HG02571 (cell line): Measurements from ENCODE around the gene STK17B.
A peak's percentile ranks its signal among the peaks of the same experiment; 100 is the strongest.
"Not testable (repeated sequence)": the region's sequence is repeated elsewhere in the genome, so short reads cannot be mapped to it uniquely, and the experiment has no call there.

ENCODE experiments used
- ATAC-seq: cut with Tn5 transposase; IDR thresholded peaks from one replicate; pipeline ENCODE4 v1.9.1; 2021; ENCODE audit warnings: mild to moderate bottlenecking, moderate library complexity; ENCODE audit not compliant: unreplicated experiment

The STK17B gene

DNA sequence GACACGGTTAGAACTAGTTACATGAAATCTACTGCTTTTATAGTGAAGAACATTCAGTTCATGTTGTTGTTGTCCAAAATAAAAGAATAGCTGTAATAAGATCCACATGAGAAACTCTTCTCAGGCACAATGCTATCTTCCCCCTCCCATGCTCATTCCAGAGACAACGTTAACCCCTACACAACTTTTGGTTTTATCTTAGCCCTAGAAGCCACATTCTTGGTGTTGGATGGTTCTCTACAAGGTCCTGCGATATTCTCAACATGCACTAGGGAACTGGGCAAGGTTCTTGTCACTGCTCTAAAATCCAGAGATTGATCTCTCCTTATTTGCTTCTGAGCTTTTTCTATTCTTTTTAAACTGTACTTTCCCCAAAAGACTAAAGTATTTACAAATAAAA lies 51.5 kb downstream of the STK17B start:
- ATAC-seq, result no peak

GRCh38 chr2:196117214-196117705 lies 54.1 kb downstream of the STK17B start:
- ATAC-seq, result no peak

DNA sequence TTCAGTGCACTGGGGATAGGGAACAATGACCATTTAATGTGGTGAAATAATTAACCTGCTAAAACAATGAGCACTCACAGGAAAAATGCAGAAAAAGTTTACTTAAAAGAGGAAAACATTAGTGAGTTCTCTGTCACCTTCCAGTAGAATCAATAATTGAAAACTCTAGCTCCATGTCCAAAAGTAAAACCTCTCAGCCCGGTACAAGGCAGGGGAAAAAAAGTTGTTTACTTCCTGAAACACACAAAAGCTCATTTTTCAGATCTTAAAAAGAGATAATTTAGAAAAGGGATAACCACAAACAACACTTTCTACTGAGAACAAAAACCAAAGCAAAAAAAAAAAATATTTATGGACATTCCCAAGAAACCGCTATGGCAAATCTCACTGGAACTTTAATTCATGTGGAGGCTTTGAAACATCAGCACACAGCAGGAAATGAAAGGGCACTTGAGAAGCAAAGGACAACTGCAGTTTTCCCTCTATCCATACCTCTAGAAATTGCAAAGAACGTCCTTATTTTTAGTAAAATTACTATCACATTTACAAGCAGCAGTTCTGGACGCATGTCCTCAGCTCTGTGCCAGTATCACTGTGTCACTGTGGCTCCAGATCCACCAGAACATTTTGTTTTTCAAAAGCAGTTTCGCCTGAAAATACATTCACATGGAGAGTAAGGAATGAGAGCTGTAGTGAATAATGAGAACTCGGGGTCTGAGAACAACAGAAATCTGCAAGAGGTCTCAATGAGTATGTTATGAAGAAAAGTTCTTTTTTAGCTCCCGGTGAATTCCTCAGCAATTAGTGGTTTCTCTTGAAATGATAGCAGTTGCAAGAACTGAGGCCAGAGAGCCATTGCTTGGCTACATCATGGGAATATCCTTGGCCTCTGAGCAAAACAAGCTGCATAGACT lies 58.1 kb downstream of the STK17B start:
- no peak for ATAC-seq

DNA sequence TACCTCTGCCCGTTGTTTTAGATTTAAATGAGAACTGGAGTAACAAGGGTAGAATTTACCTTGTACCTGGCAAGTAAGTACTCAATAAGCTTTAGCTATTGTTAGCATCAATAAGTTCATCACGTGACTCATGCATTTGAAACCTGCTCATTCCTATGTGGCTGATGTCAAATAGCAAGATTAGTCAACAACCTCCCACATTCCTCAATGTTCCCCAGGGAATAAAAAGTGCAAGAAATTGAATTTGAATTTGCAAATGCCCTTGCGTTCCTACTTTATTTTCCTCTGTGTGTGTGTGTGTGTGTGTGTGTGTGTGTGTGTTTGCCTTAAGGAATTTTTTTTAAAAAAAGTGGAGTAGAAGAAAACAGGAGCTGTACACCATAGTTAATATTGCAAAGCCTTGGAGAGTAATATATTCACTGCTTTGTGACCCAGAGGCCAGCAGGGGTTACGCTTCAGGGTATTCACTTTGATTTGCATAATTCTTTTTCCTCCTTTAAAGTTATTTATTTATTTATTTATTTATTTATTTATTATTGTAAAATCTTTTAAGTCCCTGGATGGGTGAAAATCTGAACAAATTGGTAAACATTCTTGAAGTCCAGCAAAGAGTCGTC lies 58.9 kb downstream of the STK17B start:
- ATAC-seq, result no peak

- no peak for ATAC-seq
Measured at GRCh38 chr2:196108604-196109003, 62.8 kb downstream of the STK17B start.

DNA sequence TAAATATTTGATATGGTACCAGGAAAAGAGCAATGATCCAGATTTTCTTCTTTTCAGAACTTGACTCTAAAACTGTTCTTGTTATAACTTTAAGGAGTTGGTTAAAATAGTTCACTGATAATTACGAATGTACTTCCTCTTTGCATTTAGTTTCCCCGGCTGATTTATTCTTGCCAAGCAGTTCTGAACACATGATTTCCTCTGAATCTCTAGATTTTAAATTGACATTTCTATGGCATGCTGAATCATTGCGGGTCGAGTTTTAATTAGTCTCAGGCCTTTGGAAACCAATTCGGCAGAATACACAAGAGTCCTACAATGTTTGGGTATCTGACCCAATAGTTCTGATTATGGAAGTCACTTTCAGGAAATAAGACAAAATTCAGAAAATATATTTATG lies 65.4 kb downstream of the STK17B start:
- no peak for ATAC-seq

DNA sequence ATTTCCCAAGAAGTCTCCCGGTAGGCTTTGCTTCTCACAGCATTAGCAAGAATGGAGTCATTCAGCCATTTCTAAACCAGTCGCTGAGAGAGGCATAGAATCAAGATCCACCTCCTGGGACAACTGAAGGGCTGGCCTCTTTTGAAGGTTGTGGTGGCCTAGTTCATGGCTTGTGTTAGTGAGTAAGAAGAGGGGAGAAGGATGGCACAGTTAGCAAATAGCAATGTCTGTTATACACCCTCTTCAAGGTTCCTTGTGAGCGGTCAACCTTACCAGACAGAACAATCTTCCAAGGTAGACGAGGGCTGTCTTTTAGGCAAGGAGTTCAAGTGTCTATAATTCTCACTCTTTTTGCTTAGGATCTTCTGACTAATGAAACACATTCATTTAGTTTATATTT lies 67.3 kb downstream of the STK17B start:
- no peak for ATAC-seq

- no peak for ATAC-seq
Measured at GRCh38 chr2:196103626-196104025, 67.8 kb downstream of the STK17B start.

GRCh38 chr2:196101325-196101991 lies 69.9 kb downstream of the STK17B start:
- ATAC-seq, result peak; percentile 99

DNA sequence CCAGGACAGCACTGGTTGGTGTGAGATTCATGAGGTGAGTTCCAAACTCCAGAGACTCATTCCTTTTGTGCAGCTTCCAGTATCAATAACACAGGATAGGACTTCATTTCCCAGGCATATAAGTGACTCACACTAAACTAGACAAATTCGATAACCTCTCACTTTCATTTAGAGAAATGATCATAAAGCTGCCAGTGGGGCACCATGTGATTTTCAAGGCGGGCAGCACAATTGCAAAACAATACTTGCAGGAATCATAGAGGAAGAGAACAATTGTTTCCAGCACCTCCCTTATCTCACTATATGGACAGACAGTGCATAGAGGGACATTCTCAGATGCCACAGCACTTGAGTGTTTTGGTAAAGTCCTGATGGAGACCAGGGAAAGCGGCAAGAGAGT lies 71.5 kb downstream of the STK17B start:
- no peak for ATAC-seq

GRCh38 chr2:196097864-196098660 lies 73.3 kb downstream of the STK17B start:
- ATAC-seq, result no peak

GRCh38 chr2:196096982-196097745 lies 74.2 kb downstream of the STK17B start:
- ATAC-seq, result no peak

GRCh38 chr2:196096264-196096663 lies 75.1 kb downstream of the STK17B start:
- no peak for ATAC-seq

- not testable (repeated sequence) for ATAC-seq
Measured at GRCh38 chr2:196089448-196089847, 81.9 kb downstream of the STK17B start.

DNA sequence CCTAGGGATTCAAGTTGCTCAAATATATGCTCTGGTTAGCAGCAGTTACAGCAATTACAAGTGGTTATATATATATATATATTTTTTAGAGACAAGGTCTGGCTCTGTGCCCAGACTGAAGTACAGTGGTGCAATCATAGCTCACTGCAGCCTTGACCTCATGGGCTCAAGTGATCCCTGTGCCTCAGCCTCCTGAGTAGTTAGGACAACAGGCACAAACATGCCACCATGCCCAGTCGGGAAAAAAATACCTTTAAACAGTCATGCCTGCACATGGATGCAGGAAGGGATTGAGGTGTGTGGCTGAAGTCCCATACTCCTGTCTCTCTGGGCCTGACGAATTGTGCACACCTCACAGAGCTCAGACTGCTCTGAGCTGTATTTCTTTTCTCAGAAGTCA lies 83.2 kb downstream of the STK17B start:
- no peak for ATAC-seq

GRCh38 chr2:196086517-196087368 lies 84.6 kb downstream of the STK17B start:
- ATAC-seq, result no peak

GRCh38 chr2:196083601-196084000 lies 87.8 kb downstream of the STK17B start:
- ATAC-seq, result no peak
